GM18520 (cell line): ENCODE data around the gene SLC35A5.
"Not testable (repeated sequence)": the region's sequence is repeated elsewhere in the genome, so short reads cannot be mapped to it uniquely, and the experiment has no call there.

Source experiments
- ATAC-seq: cut with Tn5 transposase; IDR thresholded peaks from one replicate; pipeline ENCODE4 v1.9.1; 2021; ENCODE audit not compliant: unreplicated experiment

SLC35A5 gene

GRCh38 chr3:112561734-112562529 is at the start of gene SLC35A5, which contains the start of gene ATG3:
Gene SLC35A5, plus strand, starts transcription at chr3:112562045. Its CDS starts 1,359 bp downstream, at chr3:112563404.
Gene ATG3, minus strand, starts transcription at chr3:112561962. Its CDS starts 434 bp downstream, at chr3:112561528.
- ATAC-seq: peak; percentile 64

- no peak for ATAC-seq
Observed at GRCh38 chr3:112512320-112512719, 49.5 kb upstream of the SLC35A5 start.

DNA sequence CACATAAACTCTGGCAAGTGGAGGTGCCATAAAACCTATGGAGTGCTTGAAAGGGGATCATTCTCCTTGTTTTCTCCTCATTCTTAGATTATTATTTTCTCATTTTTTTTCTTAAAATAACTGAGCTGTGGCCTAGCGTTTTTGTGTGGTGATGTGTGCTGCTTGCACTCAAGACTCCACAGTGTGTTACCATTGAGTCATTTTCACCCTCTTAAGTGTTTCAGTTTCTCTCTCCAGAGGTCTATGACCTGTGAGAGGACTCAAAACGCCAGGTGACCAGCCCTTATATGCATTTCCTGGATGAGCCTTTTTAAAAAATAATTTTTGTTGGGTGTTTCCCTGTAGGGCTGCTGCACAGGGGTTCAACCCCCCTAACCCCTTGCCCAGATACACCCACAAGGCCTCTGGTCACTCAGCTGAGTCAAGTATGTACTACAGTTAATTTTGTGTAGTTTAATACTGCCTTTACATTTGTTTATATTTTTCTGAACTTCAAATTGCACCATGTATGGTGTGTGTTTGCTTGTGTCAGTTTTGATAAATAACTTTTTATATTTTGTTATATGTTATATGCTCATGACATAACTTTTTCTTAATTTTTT is 47.2 kb upstream of the SLC35A5 start:
- peak; percentile 99 for ATAC-seq

DNA sequence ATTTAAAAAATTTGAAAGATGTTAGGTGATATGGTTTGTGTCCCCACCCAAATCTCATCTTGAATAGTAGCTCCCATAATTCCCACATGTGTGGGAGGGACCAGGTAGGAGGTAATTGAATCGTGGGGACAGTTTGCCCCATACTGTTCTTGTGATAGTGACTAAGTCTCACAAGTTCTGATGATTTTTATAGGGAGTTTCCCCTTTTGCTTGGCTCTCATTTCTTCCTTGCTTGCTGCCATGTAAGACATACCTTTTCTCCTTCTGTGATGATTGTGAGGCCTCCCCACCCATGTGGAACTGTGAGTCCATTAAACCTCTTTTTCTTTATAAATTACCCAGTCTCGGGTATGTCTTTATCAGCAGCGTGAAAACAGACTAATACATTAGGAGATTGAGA is 42.9 kb upstream of the SLC35A5 start:
- not testable (repeated sequence) for ATAC-seq

- peak; percentile 33 for ATAC-seq
Observed at GRCh38 chr3:112519424-112520001, 42.3 kb upstream of the SLC35A5 start.

DNA sequence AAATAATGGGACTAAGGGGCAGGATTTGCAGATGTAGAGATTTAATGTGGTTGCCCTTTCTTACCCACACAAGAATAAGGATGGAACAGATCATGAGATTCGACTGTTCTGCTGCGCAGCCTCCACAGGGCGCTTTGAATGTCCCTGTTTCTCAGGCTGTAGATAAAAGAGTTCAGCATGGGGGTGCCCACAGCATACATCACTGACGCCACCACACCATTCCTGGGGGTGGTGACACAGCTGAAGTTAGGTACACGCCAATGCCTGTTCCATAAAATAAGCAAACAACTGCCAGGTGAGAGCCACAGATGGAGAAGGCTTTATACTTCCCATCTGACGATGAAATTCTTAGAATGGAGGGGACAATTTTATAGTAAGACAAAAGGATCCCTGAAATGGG is 37.7 kb upstream of the SLC35A5 start:
- ATAC-seq: not testable (repeated sequence)

- no peak for ATAC-seq
Observed at GRCh38 chr3:112530573-112530972, 31.3 kb upstream of the SLC35A5 start.

DNA sequence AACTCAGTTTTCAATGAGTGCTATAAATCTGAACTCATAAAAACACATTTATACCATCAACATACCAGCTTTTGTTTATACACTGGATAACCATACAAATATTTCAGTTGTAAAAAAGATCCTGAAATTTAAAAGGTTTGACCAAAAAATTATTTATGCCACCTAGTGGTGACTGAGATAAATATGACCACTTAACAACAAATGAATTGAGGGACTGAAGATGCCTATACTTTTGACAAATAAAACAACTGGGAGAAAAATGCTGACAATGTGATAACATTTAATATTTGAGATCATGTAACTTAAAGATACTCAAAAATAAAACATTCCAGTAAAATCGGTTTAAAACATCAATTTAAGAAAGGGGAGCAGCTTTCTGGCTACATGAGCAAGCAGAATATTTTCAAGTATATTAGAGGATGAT is 30.5 kb upstream of the SLC35A5 start:
- ATAC-seq: no peak

DNA sequence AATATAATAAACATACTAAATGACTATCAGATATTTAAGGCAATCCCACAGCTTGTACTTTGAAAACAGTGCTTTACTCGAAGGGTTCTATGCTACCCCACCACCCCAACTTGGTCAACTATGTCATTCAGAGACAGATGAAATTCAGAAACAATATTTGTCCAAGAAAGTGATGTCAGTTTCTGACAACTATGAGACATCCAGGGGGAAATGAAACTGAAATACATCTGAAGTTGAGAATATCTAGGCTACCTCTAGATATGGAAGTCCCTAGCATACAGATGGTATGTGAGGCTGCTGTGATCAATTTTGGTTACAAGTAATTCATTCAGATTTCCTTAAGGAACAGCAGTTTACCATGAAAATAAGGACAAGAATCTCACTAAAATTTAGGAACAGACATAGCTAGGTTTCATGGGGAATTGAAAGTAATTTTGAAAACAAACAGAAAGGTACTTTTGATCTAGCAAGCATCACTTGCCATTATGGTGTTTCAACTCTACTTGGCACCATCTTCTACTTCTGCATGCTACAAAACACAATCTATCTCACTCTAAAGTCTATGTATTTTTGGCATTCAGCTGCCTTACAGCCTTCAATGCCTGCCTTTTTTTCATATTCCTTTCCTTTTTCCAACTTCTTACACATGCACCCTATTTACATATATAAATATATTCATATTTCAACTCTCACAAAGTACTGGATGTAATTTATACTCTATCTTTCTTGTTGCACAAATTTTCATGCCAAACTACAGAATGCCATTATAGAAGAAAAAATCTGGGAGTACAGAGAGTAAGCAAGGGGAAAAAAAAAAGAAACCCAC is 21.8 kb upstream of the SLC35A5 start:
- peak; percentile 90 for ATAC-seq

GRCh38 chr3:112546216-112546759 is 15.6 kb upstream of the SLC35A5 start:
- no peak for ATAC-seq

- no peak for ATAC-seq
Observed at GRCh38 chr3:112550859-112551258, 11.0 kb upstream of the SLC35A5 start.

- no peak for ATAC-seq
Observed at GRCh38 chr3:112555535-112556170, 6.2 kb upstream of the SLC35A5 start.

DNA sequence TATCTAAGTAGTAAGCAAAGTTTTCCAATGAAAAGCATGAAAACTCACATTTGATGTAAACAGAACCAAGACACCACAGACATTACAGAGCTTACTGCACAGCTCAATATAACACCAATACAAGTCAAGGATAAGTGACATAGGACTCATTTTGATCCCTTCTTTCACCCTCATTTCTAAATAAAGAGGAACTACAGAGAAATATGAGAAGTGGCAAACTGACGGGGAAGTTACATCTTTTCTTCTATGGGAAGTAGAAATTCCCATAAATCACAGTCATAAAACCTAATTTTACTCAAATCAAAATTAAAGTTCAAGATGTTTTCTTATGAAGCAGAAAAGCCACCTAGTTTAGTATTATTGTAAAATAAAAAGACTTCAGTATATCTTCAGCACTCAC is 3.9 kb upstream of the SLC35A5 start:
- ATAC-seq: no peak

- no peak for ATAC-seq
Observed at GRCh38 chr3:112560307-112560706, 1.5 kb upstream of the SLC35A5 start.

- peak; percentile 7 for ATAC-seq
Observed at GRCh38 chr3:112560721-112561483, 943 bp upstream of the SLC35A5 start.

- ATAC-seq: no peak
Observed at GRCh38 chr3:112561484-112561733, 436 bp upstream of the SLC35A5 start.

- not testable (repeated sequence) for ATAC-seq
Observed at GRCh38 chr3:112564247-112564939, 2.5 kb downstream of the SLC35A5 start.

- no peak for ATAC-seq
Observed at GRCh38 chr3:112564940-112565305, 3.1 kb downstream of the SLC35A5 start.

DNA sequence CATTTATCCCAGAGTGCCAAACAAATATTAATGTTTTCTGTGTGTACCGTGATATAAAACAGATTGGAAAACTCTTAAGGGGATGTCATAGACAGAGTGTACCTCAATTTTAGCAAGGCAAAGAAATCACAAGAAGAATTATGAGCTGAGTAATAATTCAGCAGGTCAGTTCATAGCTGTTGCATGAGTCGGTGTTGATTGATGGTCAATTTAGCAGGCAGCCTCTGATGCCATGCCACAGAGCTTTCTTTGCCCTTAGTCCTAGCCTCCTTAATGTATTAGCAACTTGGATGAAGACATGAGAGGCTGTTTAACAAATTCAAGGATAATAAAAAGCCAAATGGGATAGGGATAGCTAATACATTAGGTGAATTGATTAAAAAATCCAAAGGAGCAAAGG is 6.8 kb downstream of the SLC35A5 start:
- no peak for ATAC-seq
